ENCODE results near the gene C1orf35. TPM values are rescaled to one million over a fixed set of nuclear protein-coding genes. Genes with fewer than 3 reads are reported as not detected.

Gene C1orf35
- total and polyA plus RNA-seq, 9 of the 15 experiments (the other 6 are each of a cell fraction or from before 2014, with no cell fraction given), result 3.2 to 48.7 (median 12.5) TPM

- TF ChIP-seq FIP1L1 (IDR thresholded peaks at IDR 0.05; ENCODE audit: low read depth, low read length, poor library complexity, severe bottlenecking) (no peak), MCM2 (IDR thresholded peaks at IDR 0.05; ENCODE audit: low read depth) (no peak), MEF2A (IDR thresholded peaks at IDR 0.05; ENCODE audit: control insufficient read depth, low read depth, low read length) (no peak), BRF2 (IDR thresholded peaks at IDR 0.05; ENCODE audit: borderline replicate concordance, insufficient read depth, insufficient read length) (no peak), RUNX1 (IDR thresholded peaks at IDR 0.05; ENCODE audit: low read depth) (peak; percentile 83; the same call in 1 of the 2 replicates), ETV6 (IDR thresholded peaks at IDR 0.05; ENCODE audit: borderline replicate concordance in 1 of 2, low read depth in 2 of 2, low read length in 1 of 2) (no peak), ETV6 (CRISPR knock-in tag; IDR thresholded peaks at IDR 0.05; ENCODE audit: borderline replicate concordance) (no peak), ZBTB49 (CRISPR knock-in tag; IDR thresholded peaks at IDR 0.05; ENCODE audit: borderline replicate concordance) (no peak), ZNF511 (CRISPR knock-in tag; IDR thresholded peaks at IDR 0.05) (no peak), MAFF (IDR thresholded peaks at IDR 0.05; ENCODE audit: low read length) (no peak), HDAC8 (tag; IDR thresholded peaks at IDR 0.05) (no peak), CTCF (IDR thresholded peaks at IDR 0.05 in 2 of 3, conservative IDR thresholded peaks at IDR 0.05 in 1 of 3; ENCODE audit: insufficient read depth in 2 of 3, low read depth in 1 of 3, low read length in 3 of 3) (no peak), CBFA2T3 (IDR thresholded peaks at IDR 0.05) (peak; percentile 98), ZNF41 (CRISPR knock-in tag; conservative IDR thresholded peaks at IDR 0.05) (no peak), E4F1 (CRISPR knock-in tag; IDR thresholded peaks at IDR 0.05; ENCODE audit: borderline replicate concordance) (no peak), POLR2AphosphoS5 (IDR thresholded peaks at IDR 0.05; ENCODE audit: control insufficient read depth, insufficient read depth, low read depth, low read length) (peak; percentile 95), POLR3A (IDR thresholded peaks at IDR 0.05; ENCODE audit: borderline replicate concordance, extremely low read depth, insufficient read depth, insufficient read length) (no peak), NFE2 (IDR thresholded peaks at IDR 0.05; ENCODE audit: low read depth) (no peak)
These were observed 42.6 kb upstream of the C1orf35 start (continued) for GRCh38 chr1:228145463-228146416.
